ENCODE data around the gene RABAC1.

DNA sequence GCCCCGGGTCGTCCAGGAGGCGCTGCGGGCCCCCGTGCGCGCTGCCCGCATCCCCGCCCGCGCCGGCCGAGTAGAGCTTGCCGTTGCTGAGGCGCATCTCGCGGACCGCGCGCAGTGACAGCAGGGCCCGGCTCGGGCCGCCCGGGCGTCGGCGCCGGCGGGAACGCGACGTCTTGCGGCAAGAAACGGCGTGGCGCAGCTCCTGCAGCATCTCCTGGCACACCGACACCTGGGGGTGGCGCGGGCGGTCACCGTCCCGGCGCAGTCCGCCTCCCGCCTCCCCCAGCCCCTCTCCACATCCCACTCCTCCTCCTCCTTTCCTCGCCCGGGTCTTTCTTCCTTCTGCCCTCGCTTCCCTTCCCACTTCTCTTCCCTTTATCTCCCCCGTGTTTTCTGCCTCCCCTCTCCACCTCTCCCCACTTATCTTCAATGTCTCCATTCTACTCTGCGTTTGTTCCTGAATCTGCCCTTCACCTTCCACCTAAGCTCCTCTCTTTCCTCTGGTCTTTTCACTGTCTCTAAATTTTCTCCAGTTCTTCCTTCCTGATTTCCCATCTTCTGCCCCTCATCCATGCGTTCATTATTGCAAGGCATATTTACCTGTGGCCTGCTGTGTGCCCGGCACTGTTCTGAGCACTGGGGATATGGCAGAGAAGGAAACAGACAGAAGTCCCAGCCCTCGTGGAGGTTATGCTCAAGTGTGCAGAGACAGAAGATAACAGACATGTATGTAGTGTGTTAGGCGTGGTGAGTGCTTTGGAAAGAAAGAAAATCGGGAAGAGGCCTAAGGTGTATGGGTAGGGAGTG is 40.2 kb upstream of the RABAC1 start:
- TF ChIP-seq RCOR1 (conservative IDR thresholded peaks at IDR 0.05; ENCODE audit: low read depth, low read length) (no peak), RAD21 (IDR thresholded peaks at IDR 0.05; ENCODE audit: insufficient read depth, low read depth, low read length) (no peak), JUND (IDR thresholded peaks at IDR 0.05; ENCODE audit: low read depth, low read length) (no peak), ASH2L (IDR thresholded peaks at IDR 0.05; ENCODE audit: borderline replicate concordance, low read depth) (no peak), SMC3 (IDR thresholded peaks at IDR 0.05; ENCODE audit: borderline replicate concordance, low read length) (no peak), NFYA (IDR thresholded peaks at IDR 0.05; ENCODE audit: borderline replicate concordance, low read depth, low read length) (no peak), TCF3 (IDR thresholded peaks at IDR 0.05; ENCODE audit: borderline replicate concordance, insufficient read depth, low read depth, low read length) (no peak)
- TF ChIP-seq, protein P1, sequence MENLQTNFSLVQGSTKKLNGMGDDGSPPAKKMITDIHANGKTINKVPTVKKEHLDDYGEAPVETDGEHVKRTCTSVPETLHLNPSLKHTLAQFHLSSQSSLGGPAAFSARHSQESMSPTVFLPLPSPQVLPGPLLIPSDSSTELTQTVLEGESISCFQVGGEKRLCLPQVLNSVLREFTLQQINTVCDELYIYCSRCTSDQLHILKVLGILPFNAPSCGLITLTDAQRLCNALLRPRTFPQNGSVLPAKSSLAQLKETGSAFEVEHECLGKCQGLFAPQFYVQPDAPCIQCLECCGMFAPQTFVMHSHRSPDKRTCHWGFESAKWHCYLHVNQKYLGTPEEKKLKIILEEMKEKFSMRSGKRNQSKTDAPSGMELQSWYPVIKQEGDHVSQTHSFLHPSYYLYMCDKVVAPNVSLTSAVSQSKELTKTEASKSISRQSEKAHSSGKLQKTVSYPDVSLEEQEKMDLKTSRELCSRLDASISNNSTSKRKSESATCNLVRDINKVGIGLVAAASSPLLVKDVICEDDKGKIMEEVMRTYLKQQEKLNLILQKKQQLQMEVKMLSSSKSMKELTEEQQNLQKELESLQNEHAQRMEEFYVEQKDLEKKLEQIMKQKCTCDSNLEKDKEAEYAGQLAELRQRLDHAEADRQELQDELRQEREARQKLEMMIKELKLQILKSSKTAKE (IDR thresholded peaks at IDR 0.05; ENCODE audit: low read depth, poor library complexity, severe bottlenecking), result no peak
- TF ChIP-seq, protein P2, sequence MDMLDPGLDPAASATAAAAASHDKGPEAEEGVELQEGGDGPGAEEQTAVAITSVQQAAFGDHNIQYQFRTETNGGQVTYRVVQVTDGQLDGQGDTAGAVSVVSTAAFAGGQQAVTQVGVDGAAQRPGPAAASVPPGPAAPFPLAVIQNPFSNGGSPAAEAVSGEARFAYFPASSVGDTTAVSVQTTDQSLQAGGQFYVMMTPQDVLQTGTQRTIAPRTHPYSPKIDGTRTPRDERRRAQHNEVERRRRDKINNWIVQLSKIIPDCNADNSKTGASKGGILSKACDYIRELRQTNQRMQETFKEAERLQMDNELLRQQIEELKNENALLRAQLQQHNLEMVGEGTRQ (IDR thresholded peaks at IDR 0.05; ENCODE audit: borderline replicate concordance, low read depth, low read length), result no peak
- TF ChIP-seq, protein P3, sequence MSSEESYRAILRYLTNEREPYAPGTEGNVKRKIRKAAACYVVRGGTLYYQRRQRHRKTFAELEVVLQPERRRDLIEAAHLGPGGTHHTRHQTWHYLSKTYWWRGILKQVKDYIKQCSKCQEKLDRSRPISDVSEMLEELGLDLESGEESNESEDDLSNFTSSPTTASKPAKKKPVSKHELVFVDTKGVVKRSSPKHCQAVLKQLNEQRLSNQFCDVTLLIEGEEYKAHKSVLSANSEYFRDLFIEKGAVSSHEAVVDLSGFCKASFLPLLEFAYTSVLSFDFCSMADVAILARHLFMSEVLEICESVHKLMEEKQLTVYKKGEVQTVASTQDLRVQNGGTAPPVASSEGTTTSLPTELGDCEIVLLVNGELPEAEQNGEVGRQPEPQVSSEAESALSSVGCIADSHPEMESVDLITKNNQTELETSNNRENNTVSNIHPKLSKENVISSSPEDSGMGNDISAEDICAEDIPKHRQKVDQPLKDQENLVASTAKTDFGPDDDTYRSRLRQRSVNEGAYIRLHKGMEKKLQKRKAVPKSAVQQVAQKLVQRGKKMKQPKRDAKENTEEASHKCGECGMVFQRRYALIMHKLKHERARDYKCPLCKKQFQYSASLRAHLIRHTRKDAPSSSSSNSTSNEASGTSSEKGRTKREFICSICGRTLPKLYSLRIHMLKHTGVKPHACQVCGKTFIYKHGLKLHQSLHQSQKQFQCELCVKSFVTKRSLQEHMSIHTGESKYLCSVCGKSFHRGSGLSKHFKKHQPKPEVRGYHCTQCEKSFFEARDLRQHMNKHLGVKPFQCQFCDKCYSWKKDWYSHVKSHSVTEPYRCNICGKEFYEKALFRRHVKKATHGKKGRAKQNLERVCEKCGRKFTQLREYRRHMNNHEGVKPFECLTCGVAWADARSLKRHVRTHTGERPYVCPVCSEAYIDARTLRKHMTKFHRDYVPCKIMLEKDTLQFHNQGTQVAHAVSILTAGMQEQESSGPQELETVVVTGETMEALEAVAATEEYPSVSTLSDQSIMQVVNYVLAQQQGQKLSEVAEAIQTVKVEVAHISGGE (CRISPR knock-in tag; IDR thresholded peaks at IDR 0.05), result no peak
- TF ChIP-seq, protein P4, sequence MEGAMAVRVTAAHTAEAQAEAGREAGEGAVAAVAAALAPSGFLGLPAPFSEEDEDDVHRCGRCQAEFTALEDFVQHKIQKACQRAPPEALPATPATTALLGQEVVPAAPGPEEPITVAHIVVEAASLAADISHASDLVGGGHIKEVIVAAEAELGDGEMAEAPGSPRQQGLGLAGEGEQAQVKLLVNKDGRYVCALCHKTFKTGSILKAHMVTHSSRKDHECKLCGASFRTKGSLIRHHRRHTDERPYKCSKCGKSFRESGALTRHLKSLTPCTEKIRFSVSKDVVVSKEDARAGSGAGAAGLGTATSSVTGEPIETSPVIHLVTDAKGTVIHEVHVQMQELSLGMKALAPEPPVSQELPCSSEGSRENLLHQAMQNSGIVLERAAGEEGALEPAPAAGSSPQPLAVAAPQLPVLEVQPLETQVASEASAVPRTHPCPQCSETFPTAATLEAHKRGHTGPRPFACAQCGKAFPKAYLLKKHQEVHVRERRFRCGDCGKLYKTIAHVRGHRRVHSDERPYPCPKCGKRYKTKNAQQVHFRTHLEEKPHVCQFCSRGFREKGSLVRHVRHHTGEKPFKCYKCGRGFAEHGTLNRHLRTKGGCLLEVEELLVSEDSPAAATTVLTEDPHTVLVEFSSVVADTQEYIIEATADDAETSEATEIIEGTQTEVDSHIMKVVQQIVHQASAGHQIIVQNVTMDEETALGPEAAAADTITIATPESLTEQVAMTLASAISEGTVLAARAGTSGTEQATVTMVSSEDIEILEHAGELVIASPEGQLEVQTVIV (IDR thresholded peaks at IDR 0.05; ENCODE audit: borderline replicate concordance, partially characterized antibody), result no peak
- TF ChIP-seq, protein P5, sequence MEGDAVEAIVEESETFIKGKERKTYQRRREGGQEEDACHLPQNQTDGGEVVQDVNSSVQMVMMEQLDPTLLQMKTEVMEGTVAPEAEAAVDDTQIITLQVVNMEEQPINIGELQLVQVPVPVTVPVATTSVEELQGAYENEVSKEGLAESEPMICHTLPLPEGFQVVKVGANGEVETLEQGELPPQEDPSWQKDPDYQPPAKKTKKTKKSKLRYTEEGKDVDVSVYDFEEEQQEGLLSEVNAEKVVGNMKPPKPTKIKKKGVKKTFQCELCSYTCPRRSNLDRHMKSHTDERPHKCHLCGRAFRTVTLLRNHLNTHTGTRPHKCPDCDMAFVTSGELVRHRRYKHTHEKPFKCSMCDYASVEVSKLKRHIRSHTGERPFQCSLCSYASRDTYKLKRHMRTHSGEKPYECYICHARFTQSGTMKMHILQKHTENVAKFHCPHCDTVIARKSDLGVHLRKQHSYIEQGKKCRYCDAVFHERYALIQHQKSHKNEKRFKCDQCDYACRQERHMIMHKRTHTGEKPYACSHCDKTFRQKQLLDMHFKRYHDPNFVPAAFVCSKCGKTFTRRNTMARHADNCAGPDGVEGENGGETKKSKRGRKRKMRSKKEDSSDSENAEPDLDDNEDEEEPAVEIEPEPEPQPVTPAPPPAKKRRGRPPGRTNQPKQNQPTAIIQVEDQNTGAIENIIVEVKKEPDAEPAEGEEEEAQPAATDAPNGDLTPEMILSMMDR (IDR thresholded peaks at IDR 0.05 in 2 of 3, conservative IDR thresholded peaks at IDR 0.05 in 1 of 3; ENCODE audit: control insufficient read depth in 2 of 3, extremely low read depth in 1 of 3, insufficient read depth in 1 of 3, low read depth in 3 of 3, low read length in 3 of 3), result no peak
- TF ChIP-seq, protein P6, sequence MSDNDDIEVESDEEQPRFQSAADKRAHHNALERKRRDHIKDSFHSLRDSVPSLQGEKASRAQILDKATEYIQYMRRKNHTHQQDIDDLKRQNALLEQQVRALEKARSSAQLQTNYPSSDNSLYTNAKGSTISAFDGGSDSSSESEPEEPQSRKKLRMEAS (IDR thresholded peaks at IDR 0.05; ENCODE audit: low read depth, low read length), result no peak
